SHP77 treated with DMSO at 0.1 percent for 48 hours (cell line): ENCODE results near the gene FKTN.
"Not testable (repeated sequence)": the region's sequence is repeated elsewhere in the genome, so short reads cannot be mapped to it uniquely, and the experiment has no call there.

Experiments
- DNase-seq: peaks from one replicate; lab custom pipeline; 2025; lab: John Stamatoyannopoulos, UW

FKTN gene

GRCh38 chr9:105557804-105558610 is at the start of gene FKTN:
Gene FKTN (plus strand): TSS chr9:105558131. CDS start chr9:105575033, 16,902 bp downstream.
- peak; percentile 71 for DNase-seq

- no peak for DNase-seq
Observed at GRCh38 chr9:105508530-105508929, 49.4 kb upstream of the FKTN start.

- DNase-seq: no peak
Observed at GRCh38 chr9:105510024-105510423, 47.9 kb upstream of the FKTN start.

DNA sequence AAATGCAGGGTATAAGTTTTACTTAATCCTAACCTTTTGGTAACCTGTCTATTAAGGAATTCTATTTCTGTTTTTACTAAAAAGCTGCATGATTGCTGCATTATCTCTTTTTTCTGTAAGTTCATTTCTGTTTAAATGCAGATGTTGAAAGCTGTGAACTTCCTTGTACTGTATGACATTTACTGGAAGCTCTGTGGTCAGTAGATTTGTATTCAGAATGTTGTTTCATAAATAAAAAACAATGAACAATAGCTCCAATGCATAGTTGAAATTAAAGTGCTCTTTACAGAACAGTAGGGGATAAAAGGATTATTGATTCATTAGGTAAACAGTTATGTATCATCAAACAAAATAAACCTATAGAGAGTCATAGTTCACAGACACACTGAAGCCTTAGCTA is 46.5 kb upstream of the FKTN start:
- DNase-seq: no peak

- no peak for DNase-seq
Observed at GRCh38 chr9:105515811-105516413, 42.0 kb upstream of the FKTN start.

DNA sequence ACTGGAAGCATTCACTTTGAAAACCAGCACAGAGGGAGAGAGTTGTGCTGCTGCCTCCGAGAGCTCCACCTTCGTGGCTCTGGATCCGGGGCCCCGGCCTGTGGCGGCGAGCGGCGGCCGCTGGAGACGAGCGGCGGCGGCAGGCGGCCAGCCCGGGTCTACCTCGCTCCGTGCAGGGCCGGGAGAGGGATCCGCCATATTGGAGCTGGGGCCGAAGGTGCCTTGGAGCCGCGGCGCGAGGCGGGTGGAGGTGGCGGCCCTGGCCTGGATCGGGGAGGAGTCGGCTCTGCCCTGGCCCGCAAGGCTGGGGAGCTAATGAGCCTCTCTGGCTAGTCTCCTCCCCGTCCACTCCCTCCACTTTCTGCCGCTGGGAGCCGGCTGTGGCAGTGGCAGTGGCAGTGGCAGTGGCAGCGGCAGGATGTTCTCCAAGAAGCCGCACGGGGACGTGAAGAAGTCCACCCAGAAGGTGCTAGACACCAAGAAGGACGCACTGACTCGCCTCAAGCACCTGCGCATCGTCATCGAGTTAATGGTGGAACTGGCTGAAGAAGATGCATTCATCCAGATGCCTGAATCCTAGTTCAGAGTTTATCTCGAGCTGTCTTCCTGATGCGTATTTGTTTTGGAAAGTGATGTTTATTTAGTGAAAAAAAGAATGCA is 38.1 kb upstream of the FKTN start:
- DNase-seq: not testable (repeated sequence)

DNA sequence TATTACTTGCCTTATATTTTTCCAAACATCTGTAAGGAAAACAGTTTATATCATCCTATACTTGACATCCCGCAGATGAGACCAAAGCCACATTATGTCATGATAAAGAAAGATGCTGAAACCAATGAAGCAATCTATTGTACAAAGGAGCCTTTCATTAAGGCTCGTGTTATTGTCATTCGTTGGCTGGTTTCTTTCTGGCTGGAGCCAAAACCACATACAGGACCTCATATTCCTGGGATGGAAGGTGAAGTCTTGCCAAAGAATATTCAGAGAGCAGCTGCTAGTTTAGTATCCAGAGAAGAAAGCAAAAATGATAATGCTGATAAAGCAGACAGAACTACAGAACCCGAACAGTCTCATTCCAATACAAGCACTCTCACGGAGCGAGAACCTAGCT is 36.9 kb upstream of the FKTN start:
- not testable (repeated sequence) for DNase-seq

GRCh38 chr9:105522618-105523385 is 35.1 kb upstream of the FKTN start:
- DNase-seq: not testable (repeated sequence)

DNA sequence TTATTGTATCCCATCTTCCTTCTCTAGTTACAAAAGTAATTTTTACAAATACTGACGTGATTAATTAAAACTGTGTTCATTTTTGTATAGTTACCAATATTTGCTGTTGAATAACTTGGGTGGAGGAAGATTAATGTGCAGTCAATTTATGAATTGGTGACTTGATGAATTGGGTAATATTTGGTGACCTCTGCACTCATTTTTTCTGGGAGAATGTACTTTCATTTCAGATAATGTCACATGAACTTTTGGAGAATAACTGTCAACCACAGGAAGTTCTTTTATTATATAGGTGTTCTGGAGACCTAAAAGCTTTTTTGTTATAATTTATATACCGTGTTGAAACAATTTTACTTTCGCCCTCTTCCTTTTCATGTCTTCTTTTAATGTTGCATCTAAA is 26.4 kb upstream of the FKTN start:
- no peak for DNase-seq

DNA sequence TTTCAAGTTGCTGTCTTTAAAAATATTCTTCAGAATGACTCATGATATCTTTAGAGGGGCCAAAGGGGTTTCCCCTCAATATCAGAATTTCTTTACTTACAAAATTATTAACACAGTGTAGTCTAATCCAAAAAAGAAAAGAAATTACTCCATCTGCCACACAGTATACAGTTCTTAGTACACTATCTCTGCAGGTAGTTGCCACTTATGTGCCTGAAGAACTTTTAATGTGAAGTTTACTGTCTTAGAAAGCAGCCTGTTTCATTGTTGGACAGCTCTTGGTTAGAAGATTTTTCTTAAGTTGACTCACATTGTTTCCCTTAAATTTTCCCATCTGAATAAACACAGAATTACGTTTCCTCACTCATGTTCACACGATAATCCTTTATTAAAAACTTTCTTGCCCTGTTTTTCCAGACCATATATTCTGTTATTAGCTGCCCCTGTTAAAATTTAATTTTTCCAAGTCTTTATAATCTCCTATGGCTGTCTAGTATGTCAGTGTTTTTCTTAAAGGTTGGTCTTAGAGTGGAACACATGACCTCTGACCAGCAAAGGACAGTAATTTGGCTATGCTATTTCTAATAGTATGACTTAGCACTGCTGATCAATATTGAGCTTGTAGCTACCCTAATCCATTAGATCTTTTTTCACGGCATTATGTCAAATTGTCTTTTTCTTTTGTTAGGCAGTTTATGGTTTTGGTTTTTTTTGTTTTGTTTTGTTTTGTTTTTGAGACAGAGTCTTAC is 21.8 kb upstream of the FKTN start:
- no peak for DNase-seq

- no peak for DNase-seq
Observed at GRCh38 chr9:105539452-105539851, 18.5 kb upstream of the FKTN start.

- no peak for DNase-seq
Observed at GRCh38 chr9:105541838-105542237, 16.1 kb upstream of the FKTN start.

DNA sequence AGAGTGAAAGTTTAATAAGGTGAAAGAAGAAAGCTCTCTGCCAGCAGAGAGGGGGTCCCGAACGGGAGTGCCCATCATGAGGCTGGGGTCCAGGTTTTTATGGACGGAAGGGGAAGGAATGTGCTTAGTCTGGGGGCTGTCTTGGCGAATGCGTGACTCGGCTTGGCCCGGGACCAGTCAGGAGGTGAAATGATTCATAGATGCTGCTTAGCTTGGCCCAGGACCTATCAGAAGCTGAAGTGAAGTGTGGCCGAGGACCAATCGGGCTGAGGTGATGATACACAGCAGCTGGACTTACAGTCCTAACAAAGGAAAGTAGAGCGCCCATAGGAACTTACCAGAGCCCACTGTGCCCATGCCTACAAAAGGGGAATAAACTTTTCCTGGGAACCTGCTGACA is 3.9 kb upstream of the FKTN start:
- DNase-seq: no peak

GRCh38 chr9:105572455-105572854 is 14.5 kb downstream of the FKTN start:
- DNase-seq: no peak

- DNase-seq: not testable (repeated sequence)
Observed at GRCh38 chr9:105579952-105580351, 22.0 kb downstream of the FKTN start.

DNA sequence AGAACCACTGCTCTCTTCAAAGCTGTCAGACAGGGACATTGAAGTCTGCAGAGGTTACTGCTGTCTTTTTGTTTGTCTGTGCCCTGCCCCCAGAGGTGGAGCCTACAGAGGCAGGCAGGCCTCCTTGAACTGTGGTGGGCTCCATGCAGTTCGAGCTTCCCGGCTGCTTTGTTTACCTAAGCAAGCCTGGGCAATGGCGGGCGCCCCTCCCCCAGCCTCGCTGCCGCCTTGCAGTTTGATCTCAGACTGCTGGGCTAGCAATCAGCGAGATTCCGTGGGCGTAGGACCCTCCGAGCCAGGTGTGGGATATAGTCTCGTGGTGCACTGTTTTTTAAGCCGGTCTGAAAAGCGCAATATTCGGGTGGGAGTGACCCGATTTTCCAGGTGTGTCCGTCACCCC is 23.6 kb downstream of the FKTN start:
- DNase-seq: not testable (repeated sequence)

- no peak for DNase-seq
Observed at GRCh38 chr9:105593145-105593544, 35.2 kb downstream of the FKTN start.

DNA sequence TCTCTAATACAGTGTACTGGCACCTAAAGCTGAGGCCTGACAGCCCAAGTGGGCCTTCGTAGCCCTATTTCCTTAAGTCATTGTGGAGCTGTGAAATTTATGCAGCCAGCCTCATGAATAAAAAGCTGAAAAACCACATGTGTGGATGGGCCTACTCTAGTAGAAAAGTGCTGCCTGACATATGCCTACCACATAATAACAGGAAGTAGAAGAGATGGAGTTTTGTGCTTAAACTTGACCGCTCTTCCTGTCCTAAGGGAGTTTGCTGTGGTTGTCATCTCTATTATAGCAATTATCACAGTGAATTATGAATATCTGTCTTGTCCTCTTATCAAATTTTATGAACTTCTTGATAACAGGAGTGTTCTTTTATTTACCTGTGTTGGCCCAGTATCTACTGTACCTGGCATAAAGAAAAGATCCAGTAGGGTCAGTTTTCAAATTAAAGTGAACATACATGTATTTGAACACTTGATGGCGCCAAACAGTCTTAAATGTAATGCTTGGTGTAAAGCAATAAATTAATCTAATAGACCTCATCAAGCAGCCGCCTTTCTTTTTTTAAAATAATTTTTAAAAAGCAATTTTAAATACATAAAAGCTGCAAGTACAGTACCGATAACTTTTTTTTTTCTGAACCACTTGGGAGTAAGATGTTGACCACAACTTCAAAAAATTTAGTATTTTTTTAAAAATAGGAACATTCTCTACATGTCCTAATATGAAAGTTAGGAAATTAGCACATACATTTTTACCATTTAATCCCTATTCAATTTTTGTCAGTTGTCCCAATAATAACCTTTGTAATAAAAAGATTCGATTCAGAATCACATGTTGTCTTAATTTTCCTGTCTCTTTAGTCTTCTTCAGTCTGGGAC is 51.0 kb downstream of the FKTN start:
- DNase-seq: peak; percentile 19

GRCh38 chr9:105621001-105621400 is 63.1 kb downstream of the FKTN start:
- no peak for DNase-seq

DNA sequence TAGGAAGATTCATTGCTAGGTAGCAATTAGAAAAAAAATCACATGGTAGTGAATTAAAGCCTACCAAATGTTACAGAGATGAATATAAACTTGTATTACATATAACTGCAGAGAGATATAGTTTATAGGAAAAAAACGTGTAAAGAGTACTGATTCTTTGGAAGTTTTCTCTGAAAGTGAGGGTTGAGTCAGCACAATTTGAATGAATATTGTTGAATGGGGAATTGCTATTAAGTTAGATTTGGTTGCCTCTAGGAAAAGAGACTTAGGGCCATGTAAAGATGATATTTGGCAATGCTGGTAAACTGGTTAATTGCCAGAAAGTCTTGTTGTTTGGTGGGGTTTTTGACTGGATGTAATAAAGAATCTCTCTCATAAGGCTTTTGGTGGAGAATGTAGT is 67.2 kb downstream of the FKTN start:
- no peak for DNase-seq

DNA sequence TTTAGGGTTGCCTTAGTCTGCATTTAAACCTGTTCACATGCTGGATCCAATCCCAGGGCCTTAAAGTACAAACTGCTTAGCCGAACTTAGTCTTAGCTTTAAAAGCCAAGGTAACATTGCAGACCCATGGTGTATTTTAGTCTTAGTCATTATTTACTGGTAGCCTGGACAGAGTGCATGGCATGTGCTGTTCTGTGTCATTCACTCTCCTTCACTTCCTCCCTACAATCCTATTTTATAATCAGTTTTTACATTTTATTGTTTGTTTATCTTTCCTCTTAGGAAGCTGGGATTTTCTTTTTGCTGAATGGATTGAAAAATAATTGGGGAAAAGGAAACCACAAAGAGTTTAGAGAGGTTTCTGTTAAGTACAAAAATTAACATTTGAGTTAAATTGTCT is 74.9 kb downstream of the FKTN start:
- DNase-seq: no peak
